Fibroblast of mammary gland (primary cell): ENCODE data around the gene FAM43B.

Source experiments
- DNase-seq: peaks from one replicate; pipeline ENCODE4 v3.0.0-alpha.2; 2010; ENCODE audit warnings: low read depth
- H3K4me3 ChIP-seq: 2 replicates; pipeline ENCODE4 v1.5.1; 2011; ENCODE audit warnings: low read depth, mild to moderate bottlenecking, low read length, moderate library complexity; ENCODE audit not compliant: control insufficient read depth
- TF ChIP-seq, protein P1 (sequence below): conservative IDR thresholded peaks from 2 replicates; pipeline ENCODE4 v1.5.1; 2011; ENCODE audit warnings: low read depth, low read length, inconsistent platforms; ENCODE audit not compliant: control insufficient read depth, insufficient read depth

FAM43B gene

GRCh38 chr1:20534659-20535417 is 17.5 kb upstream of the FAM43B start:
- TF ChIP-seq, protein P1, sequence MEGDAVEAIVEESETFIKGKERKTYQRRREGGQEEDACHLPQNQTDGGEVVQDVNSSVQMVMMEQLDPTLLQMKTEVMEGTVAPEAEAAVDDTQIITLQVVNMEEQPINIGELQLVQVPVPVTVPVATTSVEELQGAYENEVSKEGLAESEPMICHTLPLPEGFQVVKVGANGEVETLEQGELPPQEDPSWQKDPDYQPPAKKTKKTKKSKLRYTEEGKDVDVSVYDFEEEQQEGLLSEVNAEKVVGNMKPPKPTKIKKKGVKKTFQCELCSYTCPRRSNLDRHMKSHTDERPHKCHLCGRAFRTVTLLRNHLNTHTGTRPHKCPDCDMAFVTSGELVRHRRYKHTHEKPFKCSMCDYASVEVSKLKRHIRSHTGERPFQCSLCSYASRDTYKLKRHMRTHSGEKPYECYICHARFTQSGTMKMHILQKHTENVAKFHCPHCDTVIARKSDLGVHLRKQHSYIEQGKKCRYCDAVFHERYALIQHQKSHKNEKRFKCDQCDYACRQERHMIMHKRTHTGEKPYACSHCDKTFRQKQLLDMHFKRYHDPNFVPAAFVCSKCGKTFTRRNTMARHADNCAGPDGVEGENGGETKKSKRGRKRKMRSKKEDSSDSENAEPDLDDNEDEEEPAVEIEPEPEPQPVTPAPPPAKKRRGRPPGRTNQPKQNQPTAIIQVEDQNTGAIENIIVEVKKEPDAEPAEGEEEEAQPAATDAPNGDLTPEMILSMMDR, result no peak
- DNase-seq, result no peak
- no peak overlapping the region for H3K4me3 ChIP-seq

GRCh38 chr1:20538227-20538626 is 14.1 kb upstream of the FAM43B start:
- H3K4me3 ChIP-seq, result no peak overlapping the region
- no peak for DNase-seq
- TF ChIP-seq, protein P1, result no peak

GRCh38 chr1:20538760-20539551 is 13.4 kb upstream of the FAM43B start:
- DNase-seq, result no peak

DNA sequence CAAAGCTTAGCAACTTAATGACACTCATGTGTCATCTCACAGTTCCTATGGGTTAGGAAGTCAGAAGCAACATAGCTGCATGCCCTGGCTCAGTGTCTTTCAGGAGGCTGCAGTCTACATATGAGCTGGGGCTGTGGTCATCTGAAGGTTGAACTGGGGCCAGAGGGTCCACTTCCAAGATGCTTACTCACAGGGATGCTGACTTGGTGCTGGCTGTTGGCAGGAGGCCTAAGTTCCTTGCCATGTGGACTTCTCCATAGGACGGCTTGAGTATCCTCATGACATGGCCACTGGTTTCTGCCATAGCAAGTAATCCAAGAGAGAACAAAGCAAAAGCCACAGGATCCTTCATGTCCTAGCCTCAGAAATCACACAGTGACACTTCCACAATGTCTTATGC is 12.1 kb upstream of the FAM43B start:
- peak; percentile 82 for DNase-seq
- TF ChIP-seq, protein P1, result no peak
- H3K4me3 ChIP-seq, result no peak overlapping the region

More at GRCh38 chr1:20538760-20539551, 13.4 kb upstream of the FAM43B start:
- TF ChIP-seq, protein P1, result no peak
- H3K4me3 ChIP-seq, result no peak overlapping the region

DNA sequence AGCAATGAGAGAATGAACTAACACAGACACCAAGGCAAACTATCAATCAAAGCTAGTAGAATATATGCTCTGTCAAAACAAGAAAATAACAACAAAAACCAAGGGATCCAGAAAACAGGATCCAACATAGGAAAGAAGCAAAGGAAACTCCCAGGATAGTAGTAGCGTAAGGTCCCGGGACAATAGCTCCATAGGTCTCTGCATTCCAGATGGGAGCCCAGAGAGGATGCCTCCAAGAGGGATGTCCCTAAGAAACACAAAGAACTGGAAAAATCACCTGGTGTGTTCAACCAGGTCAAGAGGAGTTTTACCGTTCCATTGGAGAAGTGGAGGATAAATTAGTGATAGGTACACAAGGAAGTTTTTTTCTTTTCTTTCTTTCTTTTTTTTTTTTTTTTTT is 5.7 kb upstream of the FAM43B start:
- TF ChIP-seq, protein P1, result no peak
- no peak for DNase-seq
- H3K4me3 ChIP-seq, result no peak overlapping the region

- H3K4me3 ChIP-seq, result no peak overlapping the region
- peak; percentile 56 for DNase-seq
- TF ChIP-seq, protein P1, result no peak
Measured at GRCh38 chr1:20551161-20551560, 1.2 kb upstream of the FAM43B start.
